ENCODE measurements around the gene NNMT. TPM values are rescaled to one million over a fixed set of nuclear protein-coding genes. Genes with fewer than 3 reads are reported as not detected.

NNMT gene
- total RNA-seq, 1 experiment from 2014 or later: not detected

GRCh38 chr11:114260483-114260882, 35.7 kb upstream of the NNMT start:
- H3K27me3 ChIP-seq (ENCODE audit: insufficient read depth, low read length): peaks cover 25% of the 10 kb centered on the region; the same call in 1 of the 2 replicates
- POLR2A ChIA-PET: no interaction called here
- intact Hi-C loops (cut with micrococcal nuclease): loop anchor here (2.0 to 5.0 kb wide), 4 partner anchors 78 to 1973 kb away; no protein-coding TSS in a partner anchor

More at GRCh38 chr11:114260483-114260882, 35.7 kb upstream of the NNMT start:
- Histone ChIP-seq H3K79me2 (ENCODE audit: insufficient read depth, low read length) (no peaks in the 10 kb centered on the region), H3K9ac (ENCODE audit: low read length) (no peak overlapping the region), H3K4me3 (replicated peaks in 1 of 2; ENCODE audit: low read depth in 1 of 2, low read length in 2 of 2) (no peak overlapping the region), H3K4me2 (ENCODE audit: low read length) (no peak overlapping the region), H3K36me3 (ENCODE audit: control insufficient read depth in 1 of 2, insufficient read depth in 2 of 2, low read length in 2 of 2) (no peaks in the 10 kb centered on the region), H3K27ac (ENCODE audit: low read depth, low read length) (no peak overlapping the region), H4K20me1 (ENCODE audit: insufficient read depth) (no peaks in the 10 kb centered on the region), H3K4me1 (ENCODE audit: control insufficient read depth in 1 of 2, insufficient read depth in 2 of 2, low read length in 2 of 2) (no peaks in the 10 kb centered on the region), H3K9me2 (ENCODE audit: insufficient read depth) (no peaks in the 10 kb centered on the region), H3K9me3 (ENCODE audit: control insufficient read depth in 1 of 2, insufficient read depth in 1 of 2, low read depth in 1 of 2, low read length in 2 of 2) (no peaks in the 10 kb centered on the region), H2AFZ (ENCODE audit: low read depth, low read length, poor library complexity, severe bottlenecking) (no peak overlapping the region)
- ChIA-PET CTCF (interaction anchor here (0.6 to 6.6 kb wide), 11 partner anchors 9 to 965 kb away, joined by 3 to 74 read pairs (median 4); no protein-coding TSS in a partner anchor), RAD21 (ENCODE audit: low non-redundant PET in 1 of 2, low total read pairs in 2 of 2, uncharacterized antibody in 2 of 2, unreplicated experiment in 2 of 2) (interaction anchor here (0.7 to 3.1 kb wide), 5 partner anchors 68 to 364 kb away, joined by 3 to 10 read pairs (median 7); no protein-coding TSS in a partner anchor)
- ATAC-seq: no peak
- TF ChIP-seq POLR2AphosphoS5 (IDR thresholded peaks at IDR 0.05; ENCODE audit: low read depth, low read length) (no peak), TCF7L2 (IDR thresholded peaks at IDR 0.05; ENCODE audit: borderline replicate concordance, extremely low read depth, insufficient read depth, insufficient read length) (no peak), CBX3 (IDR thresholded peaks at IDR 0.05; ENCODE audit: low read depth) (no peak), YY1 (IDR thresholded peaks at IDR 0.05; ENCODE audit: extremely low read depth, insufficient replicate concordance, low read depth, low read length) (no peak), SRF (IDR thresholded peaks at IDR 0.05; ENCODE audit: low read depth) (no peak), ELF1 (IDR thresholded peaks at IDR 0.05; ENCODE audit: borderline replicate concordance, low read depth) (no peak), ZNF274 (IDR thresholded peaks at IDR 0.05; ENCODE audit: low read depth, low read length) (no peak), JUND (IDR thresholded peaks at IDR 0.05) (no peak), CEBPB (IDR thresholded peaks at IDR 0.05; ENCODE audit: low read depth) (no peak), CTCF (IDR thresholded peaks at IDR 0.05 in 2 of 3, conservative IDR thresholded peaks at IDR 0.05 in 1 of 3; ENCODE audit: borderline replicate concordance in 1 of 3, insufficient read depth in 1 of 3, low read depth in 2 of 3, low read length in 2 of 3) (no peak), EZH2phosphoT487 (IDR thresholded peaks at IDR 0.05; ENCODE audit: borderline replicate concordance) (no peak), RAD21 (IDR thresholded peaks at IDR 0.05; ENCODE audit: low read depth) (no peak), ZBTB33 (IDR thresholded peaks at IDR 0.05; ENCODE audit: extremely low read depth, insufficient replicate concordance, low read length) (no peak)
- TF ChIP-seq, protein P1, sequence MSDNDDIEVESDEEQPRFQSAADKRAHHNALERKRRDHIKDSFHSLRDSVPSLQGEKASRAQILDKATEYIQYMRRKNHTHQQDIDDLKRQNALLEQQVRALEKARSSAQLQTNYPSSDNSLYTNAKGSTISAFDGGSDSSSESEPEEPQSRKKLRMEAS (IDR thresholded peaks at IDR 0.05): no peak
- no peak for DNase-seq (ENCODE audit: low read depth, low spot score)
- no TSS peak for BruUV-seq (replicated peaks)

Measured in HCT116 (cell line).